Measurements from ENCODE around the gene TWSG1. TPM values are rescaled to one million over a fixed set of nuclear protein-coding genes. Genes with fewer than 3 reads are reported as not detected.

The TWSG1 gene
- total and polyA plus RNA-seq, 2 donors (not counting 3 experiments of a cell fraction or from before 2014, with no cell fraction given) = 52.4 to 57.4 TPM

DNA sequence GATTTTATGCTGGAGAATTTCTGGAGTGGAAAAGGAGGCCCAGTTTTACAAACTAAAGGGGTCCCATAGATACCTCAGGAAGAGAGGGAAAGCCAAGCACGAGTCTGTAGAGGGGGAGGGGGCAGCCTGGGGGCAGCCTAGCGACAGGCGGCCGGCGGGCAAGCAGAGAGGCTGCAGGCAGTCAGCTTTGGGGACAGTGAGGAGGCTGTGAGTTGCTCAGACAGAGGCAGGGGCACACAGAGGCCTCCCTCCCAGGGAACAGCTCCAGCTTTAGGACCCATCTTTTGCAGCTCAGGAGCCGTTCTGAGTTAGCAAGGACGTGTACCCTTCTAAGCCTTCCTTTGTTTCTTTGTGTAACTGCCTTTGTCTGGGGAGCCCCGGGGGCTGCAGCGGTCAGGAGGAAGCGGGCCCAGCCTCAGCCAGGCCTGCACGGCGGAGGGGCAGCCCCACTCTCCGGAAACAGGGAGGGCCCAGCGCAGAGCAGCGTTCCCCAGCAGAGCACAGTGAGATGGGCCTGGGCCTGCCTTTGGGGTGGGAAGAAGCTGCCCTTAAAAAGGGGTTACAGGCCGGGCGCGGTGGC is 99.6 kb downstream of the TWSG1 start:
- CTCF ChIA-PET = interaction anchor here (1.3 kb wide), 1 partner anchor 10 kb away, joined by 5 read pairs; no protein-coding TSS in a partner anchor
- no peak for FAIRE-seq

More for the DNA sequence above, 99.6 kb downstream of the TWSG1 start:
- BruUV-seq (replicated peaks) = no TSS peak
- no peaks in the 10 kb centered on the region for H3K9me1 ChIP-seq (replicated peaks; ENCODE audit: control insufficient read depth, extremely low read depth, insufficient read depth, low read length)
- H3K9ac ChIP-seq (replicated peaks; ENCODE audit: extremely low read depth, insufficient read depth, low read length) = no peak overlapping the region
- H3K27ac ChIP-seq (ENCODE audit: insufficient read depth, low read depth, low read length) = no peak overlapping the region
- no peaks in the 10 kb centered on the region for H3K36me3 ChIP-seq (ENCODE audit: control insufficient read depth in 2 of 2, extremely low read depth in 1 of 2, insufficient read depth in 2 of 2, low read length in 2 of 2)
- DNase-seq (ENCODE audit: low read depth, low spot score) = no peak
- TF ChIP-seq GATA2 (IDR thresholded peaks at IDR 0.05; ENCODE audit: insufficient read depth, insufficient read length, low read depth, low read length) (no peak), MYC (IDR thresholded peaks at IDR 0.05; ENCODE audit: low read depth, low read length) (no peak), FOS (IDR thresholded peaks at IDR 0.05; ENCODE audit: borderline replicate concordance, insufficient read depth, low read length) (no peak), JUN (IDR thresholded peaks at IDR 0.05; ENCODE audit: borderline replicate concordance, insufficient read depth, insufficient read length, low read depth) (no peak), POLR2AphosphoS5 (IDR thresholded peaks at IDR 0.05; ENCODE audit: insufficient read depth, low read depth, low read length) (no peak), EZH2 (IDR thresholded peaks at IDR 0.05; ENCODE audit: borderline replicate concordance, low read depth, low read length, severe bottlenecking) (no peak), POLR2A (IDR thresholded peaks at IDR 0.05; ENCODE audit: low read depth, low read length) (no peak)
- TF ChIP-seq, protein P1, sequence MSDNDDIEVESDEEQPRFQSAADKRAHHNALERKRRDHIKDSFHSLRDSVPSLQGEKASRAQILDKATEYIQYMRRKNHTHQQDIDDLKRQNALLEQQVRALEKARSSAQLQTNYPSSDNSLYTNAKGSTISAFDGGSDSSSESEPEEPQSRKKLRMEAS (IDR thresholded peaks at IDR 0.05; ENCODE audit: insufficient read depth, insufficient read length) = no peak
- TF ChIP-seq, protein P2, sequence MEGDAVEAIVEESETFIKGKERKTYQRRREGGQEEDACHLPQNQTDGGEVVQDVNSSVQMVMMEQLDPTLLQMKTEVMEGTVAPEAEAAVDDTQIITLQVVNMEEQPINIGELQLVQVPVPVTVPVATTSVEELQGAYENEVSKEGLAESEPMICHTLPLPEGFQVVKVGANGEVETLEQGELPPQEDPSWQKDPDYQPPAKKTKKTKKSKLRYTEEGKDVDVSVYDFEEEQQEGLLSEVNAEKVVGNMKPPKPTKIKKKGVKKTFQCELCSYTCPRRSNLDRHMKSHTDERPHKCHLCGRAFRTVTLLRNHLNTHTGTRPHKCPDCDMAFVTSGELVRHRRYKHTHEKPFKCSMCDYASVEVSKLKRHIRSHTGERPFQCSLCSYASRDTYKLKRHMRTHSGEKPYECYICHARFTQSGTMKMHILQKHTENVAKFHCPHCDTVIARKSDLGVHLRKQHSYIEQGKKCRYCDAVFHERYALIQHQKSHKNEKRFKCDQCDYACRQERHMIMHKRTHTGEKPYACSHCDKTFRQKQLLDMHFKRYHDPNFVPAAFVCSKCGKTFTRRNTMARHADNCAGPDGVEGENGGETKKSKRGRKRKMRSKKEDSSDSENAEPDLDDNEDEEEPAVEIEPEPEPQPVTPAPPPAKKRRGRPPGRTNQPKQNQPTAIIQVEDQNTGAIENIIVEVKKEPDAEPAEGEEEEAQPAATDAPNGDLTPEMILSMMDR (IDR thresholded peaks at IDR 0.05; ENCODE audit: extremely low read depth in 1 of 2, insufficient read depth in 1 of 2, low read depth in 1 of 2, low read length in 2 of 2) = no peak
- H3K9me3 ChIP-seq (replicated peaks; ENCODE audit: control insufficient read depth, insufficient read depth, low read length) = no peaks in the 10 kb centered on the region
- dilution Hi-C loops (cut with MboI; ENCODE audit: extremely low pct_ligation_motif_present, low sequenced_read_pairs) (no loop called here), intact Hi-C loops (cut with micrococcal nuclease) (no loop called here)
- no peaks in the 10 kb centered on the region for H4K20me1 ChIP-seq (replicated peaks; ENCODE audit: control insufficient read depth, extremely low read depth, insufficient read depth, low read length)
- H3K4me3 ChIP-seq (replicated peaks in 1 of 3; ENCODE audit: insufficient read depth in 1 of 3, low read depth in 1 of 3, low read length in 3 of 3) = no peak overlapping the region
- peaks cover 0 to 2% of the 10 kb centered on the region in 2 experiments for H3K27me3 ChIP-seq (ENCODE audit: control insufficient read depth in 2 of 2, insufficient read depth in 2 of 2, low read length in 2 of 2)
- H3K79me2 ChIP-seq (ENCODE audit: control insufficient read depth, insufficient read depth, low read length) = no peaks in the 10 kb centered on the region
- H3K4me2 ChIP-seq (ENCODE audit: insufficient read depth, low read length) = no peak overlapping the region
- H2AFZ ChIP-seq (ENCODE audit: low read depth, low read length) = no peak overlapping the region
- POLR2A ChIA-PET = no interaction called here
- H3K4me1 ChIP-seq (ENCODE audit: control insufficient read depth, extremely low read depth, insufficient read depth, low read length) = no peaks in the 10 kb centered on the region
